Measurements from ENCODE around the gene TALDO1.

DNA sequence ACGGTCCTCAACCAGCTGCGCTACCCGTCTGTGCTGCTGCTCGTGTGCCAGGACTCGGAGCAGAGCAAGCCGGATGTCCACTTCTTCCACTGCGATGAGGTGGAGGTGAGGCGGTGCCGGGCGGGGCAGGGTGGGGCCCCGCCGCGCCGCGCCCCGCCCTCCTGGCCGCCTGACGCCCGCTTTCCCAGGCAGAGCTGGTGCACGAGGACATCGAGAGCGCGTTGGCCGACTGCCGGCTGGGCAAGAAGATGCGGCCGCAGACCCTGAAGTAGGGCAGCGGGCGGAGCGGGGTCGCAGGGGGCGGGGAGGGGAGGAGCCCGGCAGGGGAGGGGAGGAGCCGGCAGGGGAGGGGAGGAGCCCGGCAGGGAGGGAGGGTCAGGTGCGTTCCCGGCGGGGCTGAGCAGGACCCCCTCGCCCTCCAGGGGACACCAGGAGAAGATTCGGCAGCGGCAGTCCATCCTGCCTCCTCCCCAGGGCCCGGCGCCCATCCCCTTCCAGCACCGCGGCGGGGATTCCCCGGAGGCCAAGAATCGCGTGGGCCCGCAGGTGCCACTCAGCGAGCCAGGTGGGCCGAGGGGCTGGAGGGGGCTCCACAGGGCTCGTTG, 26.5 kb upstream of the TALDO1 start:
- TF ChIP-seq ELF4 (IDR thresholded peaks at IDR 0.05) = no peak
- TF ChIP-seq L3MBTL2 (conservative IDR thresholded peaks at IDR 0.05) = no peak
- no peak for TF ChIP-seq SUZ12 (IDR thresholded peaks at IDR 0.05)
- TF ChIP-seq FOXM1 (IDR thresholded peaks at IDR 0.05; ENCODE audit: borderline replicate concordance) = no peak
- no peak for TF ChIP-seq FOXA1 (IDR thresholded peaks at IDR 0.05)
- TF ChIP-seq SP1 (IDR thresholded peaks at IDR 0.05) = no peak
- TF ChIP-seq ARNT (IDR thresholded peaks at IDR 0.05) = no peak
- TF ChIP-seq CTBP1 (IDR thresholded peaks at IDR 0.05; ENCODE audit: borderline replicate concordance) = no peak
- TF ChIP-seq HDGF (IDR thresholded peaks at IDR 0.05; ENCODE audit: borderline replicate concordance) = no peak
- no peak for TF ChIP-seq FOXK2 (IDR thresholded peaks at IDR 0.05)
- no peak for TF ChIP-seq BHLHE40 (IDR thresholded peaks at IDR 0.05; ENCODE audit: borderline replicate concordance)
